IMR-90 (cell line): ENCODE data around the gene LRRC4. TPM values are rescaled to one million over a fixed set of nuclear protein-coding genes. Genes with fewer than 3 reads are reported as not detected.

Experiments used
- ATAC-seq: fragments of 200-7000 bp; cut with Tn5 transposase; 2 replicates; pipeline ENCODE4 v1.9.1; 2020; ENCODE audit warnings: low read depth, mild to moderate bottlenecking, moderate library complexity
- BruUV-seq: library from RNA; stranded (reverse); fragments of 400-500 nt; replicated peaks from 2 replicates; lab custom pipeline; 2021; lab: Mats Ljungman, UMichigan
- CTCF ChIA-PET: fragments of 300-600 bp; formaldehyde crosslinking; extraction: SDS; loops from one replicate; lab custom pipeline; 2021; ENCODE audit warnings: antibody characterized with exemption; lab: Yijun Ruan, JAX
- POLR2A ChIA-PET: fragments of 300-600 bp; sonication (Branson Sonifier 250); formaldehyde crosslinking; loops from one replicate; lab custom pipeline; 2022; ENCODE audit warnings: antibody characterized with exemption; ENCODE audit not compliant: unreplicated experiment; lab: Charles Lee
- DNase-seq: peaks from one replicate; pipeline ENCODE4 v3.0.0; 2013
- H2AFZ ChIP-seq: replicated peaks from 2 replicates; pipeline ENCODE3; 2013; ENCODE audit warnings: low read length, mild to moderate bottlenecking; ENCODE audit not compliant: poor library complexity
- H2AK5ac ChIP-seq: 2 replicates; pipeline ENCODE4 v1.6.1; 2013; ENCODE audit warnings: low read depth, low read length, inconsistent platforms
- H2AK9ac ChIP-seq: replicated peaks from 2 replicates; pipeline ENCODE3; 2013; ENCODE audit warnings: mild to moderate bottlenecking, low read depth, low read length, moderate library complexity; ENCODE audit not compliant: poor library complexity
- H2BK120ac ChIP-seq: 2 replicates; pipeline ENCODE4 v1.6.1; 2013; ENCODE audit warnings: low read depth, low read length, inconsistent platforms
- H2BK15ac ChIP-seq: 3 replicates; pipeline ENCODE4 v1.6.1; 2013; ENCODE audit warnings: low read depth, low read length, inconsistent platforms
- H2BK20ac ChIP-seq: 2 replicates; pipeline ENCODE4 v1.6.1; 2013; ENCODE audit warnings: low read depth, mild to moderate bottlenecking, inconsistent platforms, low read length, moderate library complexity
- H2BK5ac ChIP-seq: 2 replicates; pipeline ENCODE4 v1.6.1; 2013; ENCODE audit warnings: mild to moderate bottlenecking, low read depth, low read length, inconsistent platforms; ENCODE audit not compliant: poor library complexity, severe bottlenecking
- H3K14ac ChIP-seq: replicated peaks from 2 replicates; pipeline ENCODE4 v1.6.1; 2013; ENCODE audit warnings: low read depth, low read length, inconsistent platforms
- H3K18ac ChIP-seq: 2 replicates; pipeline ENCODE4 v1.6.1; 2013; ENCODE audit warnings: low read depth, low read length, control low read depth
- H3K23ac ChIP-seq: 2 replicates; pipeline ENCODE4 v1.6.1; 2013; ENCODE audit warnings: low read depth, low read length, inconsistent platforms
- H3K27ac ChIP-seq: 2 replicates; pipeline ENCODE4 v1.5.1; 2013; ENCODE audit warnings: mild to moderate bottlenecking, control low read depth, low read length; ENCODE audit not compliant: insufficient read depth
- H3K27me3 ChIP-seq: 2 replicates; pipeline ENCODE4 v1.6.1; 2013; ENCODE audit warnings: low read length; ENCODE audit not compliant: control insufficient read depth, insufficient read depth
- H3K36me3 ChIP-seq: 2 replicates; pipeline ENCODE4 v1.6.1; 2013; ENCODE audit warnings: low read length, mixed read lengths; ENCODE audit not compliant: control insufficient read depth, insufficient read depth
- H3K4ac ChIP-seq: 2 replicates; pipeline ENCODE4 v1.6.1; 2013; ENCODE audit warnings: low read depth, low read length, inconsistent platforms
- H3K4me1 ChIP-seq: 2 replicates; pipeline ENCODE4 v1.6.1; 2013; ENCODE audit warnings: low read length, mixed read lengths; ENCODE audit not compliant: control insufficient read depth, insufficient read depth
- H3K4me2 ChIP-seq: 2 replicates; pipeline ENCODE4 v1.6.1; 2013; ENCODE audit warnings: low read depth, mild to moderate bottlenecking, control low read depth, low read length, moderate library complexity
- H3K4me3 ChIP-seq: 2 replicates; pipeline ENCODE4 v1.5.1; 2013; ENCODE audit warnings: low read depth, mild to moderate bottlenecking, control low read depth, low read length, moderate library complexity; ENCODE audit not compliant: insufficient read depth
- H3K56ac ChIP-seq: 2 replicates; pipeline ENCODE4 v1.6.1; 2013; ENCODE audit warnings: low read length, inconsistent platforms; ENCODE audit not compliant: insufficient read depth; ENCODE audit errors: extremely low read depth
- H3K79me1 ChIP-seq, 2 experiments: 2 replicates each; pipeline ENCODE4 v1.6.1; 2013; ENCODE audit warnings: low read length in 2 of 2, inconsistent platforms in 1 of 2, low read depth in 1 of 2
- H3K9ac ChIP-seq: 2 replicates; pipeline ENCODE4 v1.6.1; 2013; ENCODE audit warnings: low read depth, low read length, control low read depth
- H3K9me1 ChIP-seq: 2 replicates; pipeline ENCODE4 v1.6.1; 2013; ENCODE audit warnings: low read length, inconsistent platforms; ENCODE audit not compliant: insufficient read depth
- H3K9me3 ChIP-seq: 2 replicates; pipeline ENCODE4 v1.6.1; 2013; ENCODE audit warnings: low read length; ENCODE audit not compliant: control insufficient read depth, insufficient read depth
- H4K20me1 ChIP-seq: 2 replicates; pipeline ENCODE4 v1.6.1; 2013; ENCODE audit warnings: low read length, inconsistent platforms; ENCODE audit not compliant: insufficient read depth
- H4K5ac ChIP-seq: 2 replicates; pipeline ENCODE4 v1.6.1; 2013; ENCODE audit warnings: mild to moderate bottlenecking, low read depth, low read length, control low read depth
- H4K8ac ChIP-seq, 2 experiments: 2 replicates each; pipeline ENCODE4 v1.6.1; 2013; ENCODE audit warnings: low read depth in 2 of 2, low read length in 2 of 2, control low read depth in 1 of 2, inconsistent platforms in 1 of 2
- H4K91ac ChIP-seq: 2 replicates; pipeline ENCODE4 v1.6.1; 2013; ENCODE audit warnings: low read depth, low read length, inconsistent platforms; ENCODE audit not compliant: insufficient read depth
- CHD1 ChIP-seq: IDR thresholded peaks from 2 replicates; pipeline ENCODE4 v1.6.1; 2012; ENCODE audit warnings: low read depth, low read length, improper control_type of control experiment
- MAZ ChIP-seq: IDR thresholded peaks from 2 replicates; pipeline ENCODE4 v1.6.1; 2012; ENCODE audit warnings: low read depth, mild to moderate bottlenecking, low read length, improper control_type of control experiment, moderate library complexity, borderline replicate concordance
- NFE2L2 ChIP-seq: fragments of 150-350 bp; IDR thresholded peaks from 2 replicates; pipeline ENCODE4 v1.6.1; 2016; ENCODE audit warnings: low read depth, mild to moderate bottlenecking, low read length
- POLR2A ChIP-seq: IDR thresholded peaks from 2 replicates; pipeline ENCODE4 v1.6.1; 2012; ENCODE audit warnings: mild to moderate bottlenecking, low read depth, low read length
- RCOR1 ChIP-seq: IDR thresholded peaks from 2 replicates; pipeline ENCODE4 v1.6.1; 2012; ENCODE audit warnings: mild to moderate bottlenecking, low read length, improper control_type of control experiment; ENCODE audit not compliant: insufficient replicate concordance
- RFX5 ChIP-seq: IDR thresholded peaks from 2 replicates; pipeline ENCODE4 v1.8.0; 2012; ENCODE audit warnings: low read depth, mild to moderate bottlenecking, low read length, moderate library complexity
- SMC3 ChIP-seq: fragments of 150-350 bp; IDR thresholded peaks from 2 replicates; pipeline ENCODE4 v1.6.1; 2016; ENCODE audit warnings: low read depth, mild to moderate bottlenecking, antibody characterized with exemption, low read length, moderate library complexity
- WGBS, 2 experiments: methylation state at CpG; one replicate each; pipeline versions ENCODE4 v1.1.5 to v1.1.7; 2013; ENCODE audit warnings: missing lambda C conversion rate in 2 of 2; ENCODE audit not compliant: insufficient read length in 1 of 2; ENCODE audit errors: extremely low coverage in 2 of 2; 5-methylcytosine and 5-hydroxymethylcytosine counted together
- dilution Hi-C: fragments of 300-500 bp; cut with HindIII; formaldehyde crosslinking; loops from one replicate; pipeline ENCODE4 v1.14.3; 2018; ENCODE audit warnings: low sequenced_read_pairs; ENCODE audit not compliant: unreplicated experiment
- in situ Hi-C: fragments of 300-500 bp; cut with MboI; formaldehyde crosslinking; loops from 3 replicates; pipeline ENCODE4 v1.14.3; 2019; ENCODE audit warnings: low sequenced_read_pairs, inconsistent platforms, mixed read lengths
- intact Hi-C: fragments of 100-400 bp; cut with micrococcal nuclease; formaldehyde crosslinking; loops from 2 replicates; pipeline ENCODE4 v1.10.0; 2022
- polyA plus RNA-seq, 3 experiments: library from polyadenylated mRNA; depleted of rRNA; stranded (reverse); fragments of >200 nt; gene quantifications; 2 replicates each; pipeline ENCODE4 v1.2.3, GENCODE V29; 2012; ENCODE audit warnings: low replicate concordance in 1 of 3
- total RNA-seq: library from RNA; depleted of rRNA; stranded (reverse); fragments of >200 nt; gene quantifications from 2 replicates; pipeline ENCODE4 v1.2.3, GENCODE V29; 2012
- TF ChIP-seq, protein P1 (sequence below): conservative IDR thresholded peaks from 2 replicates; pipeline ENCODE4 v1.5.1; 2012; ENCODE audit warnings: mild to moderate bottlenecking, low read depth, low read length, improper control_type of control experiment

Gene LRRC4
- total and polyA plus RNA-seq, 2 of the 4 experiments (the other 2 are of a cell fraction) = 0.54 to 0.55 TPM

DNA sequence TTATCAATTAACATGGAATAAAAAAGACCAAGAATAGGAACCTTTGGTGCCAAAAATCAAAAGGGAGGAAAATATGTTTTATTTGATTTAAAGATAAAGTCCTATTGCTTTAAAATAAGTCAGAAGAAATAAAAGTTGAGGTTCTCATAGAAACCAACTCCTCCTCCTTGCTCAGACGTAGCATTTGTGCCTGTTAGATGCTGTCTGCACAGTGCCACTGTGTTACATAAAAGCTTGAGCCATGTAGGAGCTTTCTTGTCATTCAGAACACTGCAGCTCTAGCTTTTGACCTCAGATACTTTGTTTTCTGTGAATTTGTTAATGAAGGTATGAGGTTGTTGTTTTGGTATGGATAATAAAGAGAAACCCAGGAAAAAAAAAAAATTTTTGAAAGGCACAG is 50.3 kb downstream of the LRRC4 start:
- H3K9me3 ChIP-seq = peaks cover 6% of the 10 kb centered on the region

More for the DNA sequence above, 50.3 kb downstream of the LRRC4 start:
- intact Hi-C loops = no loop called here
- Histone ChIP-seq H2BK5ac (no peak overlapping the region), H3K56ac (no peak overlapping the region), H3K27ac (no peak overlapping the region), H3K4me1 (no peaks in the 10 kb centered on the region), H2BK15ac (no peak overlapping the region), H4K5ac (no peak overlapping the region), H3K36me3 (peaks cover 8% of the 10 kb centered on the region), H3K4me3 (no peak overlapping the region), H3K4me2 (no peak overlapping the region), H4K91ac (no peak overlapping the region), H3K9me1 (peaks cover 11% of the 10 kb centered on the region), H3K9ac (no peak overlapping the region), H2BK20ac (no peak overlapping the region), H3K14ac (no peak overlapping the region; the same call in 1 of the 2 replicates), H3K27me3 (no peaks in the 10 kb centered on the region), H2BK120ac (no peak overlapping the region), H2AFZ (no peak overlapping the region), H2AK5ac (no peak overlapping the region), H3K4ac (no peak overlapping the region), H3K79me1 (peaks cover 28 to 63% of the 10 kb centered on the region in 2 experiments), H3K23ac (no peak overlapping the region), H4K8ac (no peak overlapping the region), H2AK9ac (no peak overlapping the region), H3K18ac (no peak overlapping the region), H4K20me1 (peaks cover 24% of the 10 kb centered on the region; the same call in 1 of the 2 replicates)
- no peak for TF ChIP-seq RCOR1
- TF ChIP-seq MAZ = no peak
- TF ChIP-seq RFX5 = no peak
- TF ChIP-seq CHD1 = no peak
- TF ChIP-seq, protein P1, sequence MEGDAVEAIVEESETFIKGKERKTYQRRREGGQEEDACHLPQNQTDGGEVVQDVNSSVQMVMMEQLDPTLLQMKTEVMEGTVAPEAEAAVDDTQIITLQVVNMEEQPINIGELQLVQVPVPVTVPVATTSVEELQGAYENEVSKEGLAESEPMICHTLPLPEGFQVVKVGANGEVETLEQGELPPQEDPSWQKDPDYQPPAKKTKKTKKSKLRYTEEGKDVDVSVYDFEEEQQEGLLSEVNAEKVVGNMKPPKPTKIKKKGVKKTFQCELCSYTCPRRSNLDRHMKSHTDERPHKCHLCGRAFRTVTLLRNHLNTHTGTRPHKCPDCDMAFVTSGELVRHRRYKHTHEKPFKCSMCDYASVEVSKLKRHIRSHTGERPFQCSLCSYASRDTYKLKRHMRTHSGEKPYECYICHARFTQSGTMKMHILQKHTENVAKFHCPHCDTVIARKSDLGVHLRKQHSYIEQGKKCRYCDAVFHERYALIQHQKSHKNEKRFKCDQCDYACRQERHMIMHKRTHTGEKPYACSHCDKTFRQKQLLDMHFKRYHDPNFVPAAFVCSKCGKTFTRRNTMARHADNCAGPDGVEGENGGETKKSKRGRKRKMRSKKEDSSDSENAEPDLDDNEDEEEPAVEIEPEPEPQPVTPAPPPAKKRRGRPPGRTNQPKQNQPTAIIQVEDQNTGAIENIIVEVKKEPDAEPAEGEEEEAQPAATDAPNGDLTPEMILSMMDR = no peak
- no peak for TF ChIP-seq POLR2A
- no peak for TF ChIP-seq NFE2L2
- no peak for TF ChIP-seq SMC3
- in situ Hi-C loops = no loop called here
- ChIA-PET POLR2A (no interaction called here), CTCF (interaction anchor here (1.1 to 1.5 kb wide), 2 partner anchors 14 to 15 kb away, joined by 3 to 5 read pairs; no protein-coding TSS in a partner anchor)
- dilution Hi-C loops = no loop called here
- DNase-seq = no peak
- no peak for ATAC-seq
- no CpG with 5 or more reads among the region's 1 CpG for WGBS, 2 experiments
- no TSS peak for BruUV-seq
